ENCODE results near the gene KRT13.

The KRT13 gene

GRCh38 chr17:41452281-41452680, 53.1 kb downstream of the KRT13 start:
- no peak for DNase-seq (ENCODE audit: low spot score)
- TF ChIP-seq CTCF (IDR thresholded peaks at IDR 0.05; ENCODE audit: extremely low read depth, missing control alignments), result no peak

- DNase-seq (ENCODE audit: low spot score), result no peak
- TF ChIP-seq CTCF (IDR thresholded peaks at IDR 0.05; ENCODE audit: extremely low read depth, missing control alignments), result no peak
These were observed 54.2 kb downstream of the KRT13 start for GRCh38 chr17:41451154-41451728.
